ENCODE data around the gene COPG1.

- TF ChIP-seq CTCF (IDR thresholded peaks at IDR 0.05; ENCODE audit: low read depth, low read length), result no peak
- no peak for TF ChIP-seq MYC (IDR thresholded peaks at IDR 0.05; ENCODE audit: low read depth, low read length)
- TF ChIP-seq MAX (IDR thresholded peaks at IDR 0.05; ENCODE audit: low read depth, low read length), result no peak
Measured at GRCh38 chr3:129312021-129312639, 62.7 kb downstream of the COPG1 start.

Measured in NB4 (cell line).